PC-9 (cell line): ENCODE data around the gene WDR3. TPM values are rescaled to one million over a fixed set of nuclear protein-coding genes. Genes with fewer than 3 reads are reported as not detected.

Experiments used
- BruUV-seq: library from RNA; stranded (reverse); fragments of 400-500 nt; replicated peaks from 2 replicates; lab custom pipeline; 2021; lab: Mats Ljungman, UMichigan
- CTCF ChIA-PET: fragments of 300-600 bp; sonication (Branson Sonifier 250); formaldehyde crosslinking; loops from one replicate; lab custom pipeline; 2022; ENCODE audit warnings: antibody characterized with exemption; lab: Charles Lee
- POLR2A ChIA-PET: fragments of 300-600 bp; sonication (Branson Sonifier 250); formaldehyde crosslinking; loops from one replicate; lab custom pipeline; 2022; ENCODE audit warnings: antibody characterized with exemption; ENCODE audit not compliant: unreplicated experiment; lab: Charles Lee
- DNase-seq, 2 experiments: peaks; one replicate each; pipeline versions ENCODE4 v3.0.0 to v3.0.0-alpha.2; 2015 to 2022; ENCODE audit warnings: mixed read lengths in 1 of 2
- H2AFZ ChIP-seq: fragments of 200-600 bp; sonication (generic); 2 replicates; pipeline ENCODE4 v1.8.1; 2017; ENCODE audit warnings: antibody characterized with exemption
- H3F3A ChIP-seq: fragments of 200-600 bp; sonication (generic); 2 replicates; pipeline ENCODE4 v1.8.1; 2017; ENCODE audit warnings: antibody characterized with exemption, mild to moderate bottlenecking, low read depth; ENCODE audit not compliant: insufficient read depth
- H3K27ac ChIP-seq: fragments of 200-600 bp; sonication (generic); 2 replicates; pipeline ENCODE4 v1.6.1; 2016; ENCODE audit warnings: mixed run types
- H3K27me3 ChIP-seq: fragments of 200-600 bp; sonication (generic); 2 replicates; pipeline ENCODE4 v1.6.1; 2016; ENCODE audit warnings: low read depth, mixed run types; ENCODE audit not compliant: insufficient read depth
- H3K36me3 ChIP-seq: fragments of 200-600 bp; sonication (generic); 2 replicates; pipeline ENCODE4 v1.6.1; 2016; ENCODE audit warnings: low read depth, mixed run types
- H3K4me1 ChIP-seq: fragments of 200-600 bp; sonication (generic); replicated peaks from 2 replicates; pipeline ENCODE4 v1.6.1; 2016; ENCODE audit warnings: mixed run types; ENCODE audit not compliant: insufficient read depth
- H3K4me2 ChIP-seq: fragments of 200-600 bp; sonication (generic); 2 replicates; pipeline ENCODE4 v1.6.1; 2017; ENCODE audit warnings: mixed run types
- H3K4me3 ChIP-seq: fragments of 200-600 bp; sonication (generic); 2 replicates; pipeline ENCODE4 v1.6.1; 2016; ENCODE audit warnings: mixed run types
- H3K79me2 ChIP-seq: fragments of 200-600 bp; sonication (generic); 2 replicates; pipeline ENCODE4 v1.6.1; 2017; ENCODE audit warnings: low read depth, mixed run types
- H3K9me2 ChIP-seq: fragments of 200-600 bp; sonication (generic); 2 replicates; pipeline ENCODE4 v1.8.1; 2017; ENCODE audit warnings: mild to moderate bottlenecking; ENCODE audit not compliant: insufficient read depth
- H3K9me3 ChIP-seq: fragments of 200-600 bp; sonication (generic); 2 replicates; pipeline ENCODE4 v1.8.1; 2016; ENCODE audit warnings: low read depth; ENCODE audit not compliant: insufficient read depth
- H4K20me1 ChIP-seq: fragments of 200-600 bp; sonication (generic); 2 replicates; pipeline ENCODE4 v1.8.1; 2017; ENCODE audit not compliant: insufficient read depth
- EZH2 ChIP-seq: fragments of 200-600 bp; sonication (generic); IDR thresholded peaks from 2 replicates; pipeline ENCODE4 v1.8.0; 2017; ENCODE audit warnings: antibody characterized with exemption, low read depth
- intact Hi-C: fragments of 100-400 bp; cut with micrococcal nuclease; formaldehyde crosslinking; loops from one replicate; pipeline ENCODE4 v1.10.0; 2022; ENCODE audit not compliant: unreplicated experiment
- total RNA-seq: library from RNA; stranded (reverse); gene quantifications from 2 replicates; pipeline ENCODE4 v1.2.3, GENCODE V29; 2021
- TF ChIP-seq, protein P1 (sequence below): fragments of 200-600 bp; sonication (generic); conservative IDR thresholded peaks from 2 replicates; pipeline ENCODE4 v1.6.1; 2017; ENCODE audit warnings: mixed run types, antibody characterized with exemption, mild to moderate bottlenecking, moderate library complexity

WDR3 gene
- total RNA-seq, 1 experiment from 2014 or later: 38.3 TPM

DNA sequence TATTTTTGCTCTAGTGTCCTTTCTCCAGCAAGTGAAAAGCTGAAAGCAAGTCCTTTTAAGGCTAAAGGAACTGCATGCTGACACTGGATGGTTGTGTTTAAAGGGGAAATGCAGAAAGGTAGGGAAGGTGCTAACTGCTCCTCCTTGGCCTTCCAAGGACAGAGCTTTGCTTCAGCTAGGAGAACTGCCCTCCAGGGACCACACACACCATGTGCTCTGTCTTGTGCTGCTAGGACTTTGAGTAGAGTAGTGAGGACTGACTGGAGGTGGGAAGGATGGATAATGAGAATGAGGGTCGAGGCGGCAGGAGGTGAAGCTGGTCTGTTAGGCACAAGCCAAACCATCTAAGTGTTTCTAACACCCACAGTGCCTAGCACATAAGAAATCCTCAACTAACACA is 77.9 kb downstream of the WDR3 start:
- intact Hi-C loops: no loop called here
- Histone ChIP-seq H3K4me1 (no peaks in the 10 kb centered on the region), H3K27ac (no peak overlapping the region), H3K9me3 (no peaks in the 10 kb centered on the region), H2AFZ (no peak overlapping the region), H3K36me3 (no peaks in the 10 kb centered on the region), H3K9me2 (0 out of 2 replicates have a peak, but pooled peaks cover 7% of the 10 kb centered on the region), H4K20me1 (no peaks in the 10 kb centered on the region), H3K4me3 (no peak overlapping the region), H3K27me3 (peaks cover 6% of the 10 kb centered on the region; the same call in 1 of the 2 replicates), H3K79me2 (no peaks in the 10 kb centered on the region), H3K4me2 (no peak overlapping the region), H3F3A (no peaks in the 10 kb centered on the region)
- CTCF ChIA-PET: no interaction called here
- no TSS peak for BruUV-seq
- no peak for DNase-seq
- POLR2A ChIA-PET: no interaction called here
- TF ChIP-seq, protein P1, sequence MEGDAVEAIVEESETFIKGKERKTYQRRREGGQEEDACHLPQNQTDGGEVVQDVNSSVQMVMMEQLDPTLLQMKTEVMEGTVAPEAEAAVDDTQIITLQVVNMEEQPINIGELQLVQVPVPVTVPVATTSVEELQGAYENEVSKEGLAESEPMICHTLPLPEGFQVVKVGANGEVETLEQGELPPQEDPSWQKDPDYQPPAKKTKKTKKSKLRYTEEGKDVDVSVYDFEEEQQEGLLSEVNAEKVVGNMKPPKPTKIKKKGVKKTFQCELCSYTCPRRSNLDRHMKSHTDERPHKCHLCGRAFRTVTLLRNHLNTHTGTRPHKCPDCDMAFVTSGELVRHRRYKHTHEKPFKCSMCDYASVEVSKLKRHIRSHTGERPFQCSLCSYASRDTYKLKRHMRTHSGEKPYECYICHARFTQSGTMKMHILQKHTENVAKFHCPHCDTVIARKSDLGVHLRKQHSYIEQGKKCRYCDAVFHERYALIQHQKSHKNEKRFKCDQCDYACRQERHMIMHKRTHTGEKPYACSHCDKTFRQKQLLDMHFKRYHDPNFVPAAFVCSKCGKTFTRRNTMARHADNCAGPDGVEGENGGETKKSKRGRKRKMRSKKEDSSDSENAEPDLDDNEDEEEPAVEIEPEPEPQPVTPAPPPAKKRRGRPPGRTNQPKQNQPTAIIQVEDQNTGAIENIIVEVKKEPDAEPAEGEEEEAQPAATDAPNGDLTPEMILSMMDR: no peak
- TF ChIP-seq EZH2: no peak

DNA sequence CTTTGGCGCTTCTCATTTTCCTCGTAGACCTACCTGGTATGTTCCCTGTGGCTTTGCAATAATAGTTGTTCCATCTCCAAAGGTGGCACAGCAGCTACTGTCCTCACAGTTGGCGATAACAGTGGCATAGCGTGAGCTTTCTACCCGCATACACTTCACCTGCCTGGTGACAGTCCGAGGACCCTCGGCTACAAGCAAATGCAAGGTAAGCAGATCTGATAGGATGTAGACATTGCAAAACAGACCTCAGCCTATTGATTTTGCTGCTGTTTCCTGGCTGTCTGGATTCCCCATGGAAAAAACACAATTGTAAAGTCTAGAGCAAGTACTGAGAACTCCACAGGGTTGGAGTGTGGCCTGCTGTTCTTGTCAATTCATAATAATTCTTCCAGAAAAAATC is 78.5 kb downstream of the WDR3 start:
- no peaks in the 10 kb centered on the region for H3F3A ChIP-seq
- intact Hi-C loops: no loop called here
- no peak overlapping the region for H3K4me3 ChIP-seq
- 0 out of 2 replicates have a peak, but pooled peaks cover 6% of the 10 kb centered on the region for H3K9me2 ChIP-seq
- H3K27ac ChIP-seq: no peak overlapping the region
- no peaks in the 10 kb centered on the region for H3K9me3 ChIP-seq
- H3K27me3 ChIP-seq: peaks cover 5% of the 10 kb centered on the region; the same call in 1 of the 2 replicates
- ChIA-PET CTCF (no interaction called here), POLR2A (no interaction called here)
- BruUV-seq: no TSS peak
- H3K4me2 ChIP-seq: no peak overlapping the region
- H3K4me1 ChIP-seq: no peaks in the 10 kb centered on the region
- no peaks in the 10 kb centered on the region for H3K79me2 ChIP-seq
- no peaks in the 10 kb centered on the region for H4K20me1 ChIP-seq
- H3K36me3 ChIP-seq: no peaks in the 10 kb centered on the region
- H2AFZ ChIP-seq: no peak overlapping the region
- no peak for TF ChIP-seq EZH2
- TF ChIP-seq, protein P1: no peak
- DNase-seq: no peak

DNA sequence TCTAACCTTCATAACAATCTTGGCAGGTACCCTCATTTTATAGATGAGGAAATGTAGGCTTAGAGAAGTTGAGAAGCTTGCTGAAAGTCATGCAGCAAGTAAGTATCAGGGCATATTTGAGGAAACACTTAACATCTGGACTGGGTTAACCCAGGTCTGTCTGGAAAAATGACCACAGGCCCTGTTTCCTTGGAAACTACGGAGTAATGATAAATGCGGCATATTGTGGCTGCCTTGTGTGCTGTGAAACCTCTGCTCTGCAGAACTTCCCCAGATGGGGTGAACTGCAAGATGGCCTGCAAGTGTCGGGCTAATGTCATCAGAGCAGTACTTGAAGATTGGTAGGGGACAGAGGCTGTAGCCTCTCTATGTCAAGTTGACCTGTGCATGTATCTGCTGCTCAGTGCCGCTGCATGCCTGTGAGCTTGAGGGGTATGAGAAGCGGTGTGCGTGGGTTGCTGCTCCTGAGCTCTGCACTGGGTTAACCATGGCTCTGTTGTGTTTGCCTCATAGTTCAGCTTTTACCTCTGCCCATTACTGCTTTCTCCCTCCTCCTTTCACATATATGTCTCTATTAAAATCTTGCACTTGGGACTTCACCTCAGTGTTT is 83.1 kb downstream of the WDR3 start:
- H3K4me2 ChIP-seq: no peak overlapping the region
- ChIA-PET POLR2A (no interaction called here), CTCF (no interaction called here)
- no peaks in the 10 kb centered on the region for H3K9me3 ChIP-seq
- no peaks in the 10 kb centered on the region for H3K79me2 ChIP-seq
- H3F3A ChIP-seq: no peaks in the 10 kb centered on the region
- no peaks in the 10 kb centered on the region for H3K9me2 ChIP-seq
- intact Hi-C loops: no loop called here
- BruUV-seq: no TSS peak
- H3K36me3 ChIP-seq: no peaks in the 10 kb centered on the region
- no peak overlapping the region for H2AFZ ChIP-seq
- no peak for DNase-seq
- no peak for TF ChIP-seq EZH2
- TF ChIP-seq, protein P1: no peak
- H3K27ac ChIP-seq: no peak overlapping the region
- H4K20me1 ChIP-seq: no peaks in the 10 kb centered on the region
- H3K4me3 ChIP-seq: no peak overlapping the region
- H3K4me1 ChIP-seq: no peaks in the 10 kb centered on the region
- H3K27me3 ChIP-seq: peaks cover 11% of the 10 kb centered on the region; the same call in 1 of the 2 replicates
